ENCODE measurements around the gene LRP8.

DNA sequence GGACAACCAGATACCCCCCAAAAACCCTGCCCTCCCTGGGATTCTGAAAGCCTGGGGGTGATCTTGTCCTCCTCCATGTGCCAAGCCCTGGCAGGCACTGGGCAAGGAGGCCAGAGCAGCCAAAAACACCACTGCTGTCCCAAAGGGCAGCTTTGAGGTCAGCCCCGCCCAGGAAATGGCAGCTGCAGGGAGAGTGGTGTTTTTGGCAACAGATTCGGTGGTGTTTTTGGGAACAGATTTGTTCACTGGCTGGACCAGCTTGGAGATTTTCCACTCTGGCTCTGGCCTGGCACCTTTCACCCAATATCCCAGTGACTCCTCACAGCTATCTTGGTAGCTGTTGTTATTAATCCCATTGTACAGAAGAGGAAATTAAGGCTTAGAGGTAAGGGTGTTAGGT, 34.7 kb downstream of the LRP8 start:
- TF ChIP-seq EZH2phosphoT487 (IDR thresholded peaks at IDR 0.05; ENCODE audit: borderline replicate concordance) = no peak
- TF ChIP-seq, protein P1, sequence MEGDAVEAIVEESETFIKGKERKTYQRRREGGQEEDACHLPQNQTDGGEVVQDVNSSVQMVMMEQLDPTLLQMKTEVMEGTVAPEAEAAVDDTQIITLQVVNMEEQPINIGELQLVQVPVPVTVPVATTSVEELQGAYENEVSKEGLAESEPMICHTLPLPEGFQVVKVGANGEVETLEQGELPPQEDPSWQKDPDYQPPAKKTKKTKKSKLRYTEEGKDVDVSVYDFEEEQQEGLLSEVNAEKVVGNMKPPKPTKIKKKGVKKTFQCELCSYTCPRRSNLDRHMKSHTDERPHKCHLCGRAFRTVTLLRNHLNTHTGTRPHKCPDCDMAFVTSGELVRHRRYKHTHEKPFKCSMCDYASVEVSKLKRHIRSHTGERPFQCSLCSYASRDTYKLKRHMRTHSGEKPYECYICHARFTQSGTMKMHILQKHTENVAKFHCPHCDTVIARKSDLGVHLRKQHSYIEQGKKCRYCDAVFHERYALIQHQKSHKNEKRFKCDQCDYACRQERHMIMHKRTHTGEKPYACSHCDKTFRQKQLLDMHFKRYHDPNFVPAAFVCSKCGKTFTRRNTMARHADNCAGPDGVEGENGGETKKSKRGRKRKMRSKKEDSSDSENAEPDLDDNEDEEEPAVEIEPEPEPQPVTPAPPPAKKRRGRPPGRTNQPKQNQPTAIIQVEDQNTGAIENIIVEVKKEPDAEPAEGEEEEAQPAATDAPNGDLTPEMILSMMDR (conservative IDR thresholded peaks at IDR 0.05; ENCODE audit: low read length) = no peak
